NCI-H2227 treated with DMSO at 0.1 percent for 48 hours (cell line): ENCODE measurements around the gene TCF3.

Source experiments
- DNase-seq: peaks from one replicate; lab custom pipeline; 2025; lab: John Stamatoyannopoulos, UW

Gene TCF3

DNA sequence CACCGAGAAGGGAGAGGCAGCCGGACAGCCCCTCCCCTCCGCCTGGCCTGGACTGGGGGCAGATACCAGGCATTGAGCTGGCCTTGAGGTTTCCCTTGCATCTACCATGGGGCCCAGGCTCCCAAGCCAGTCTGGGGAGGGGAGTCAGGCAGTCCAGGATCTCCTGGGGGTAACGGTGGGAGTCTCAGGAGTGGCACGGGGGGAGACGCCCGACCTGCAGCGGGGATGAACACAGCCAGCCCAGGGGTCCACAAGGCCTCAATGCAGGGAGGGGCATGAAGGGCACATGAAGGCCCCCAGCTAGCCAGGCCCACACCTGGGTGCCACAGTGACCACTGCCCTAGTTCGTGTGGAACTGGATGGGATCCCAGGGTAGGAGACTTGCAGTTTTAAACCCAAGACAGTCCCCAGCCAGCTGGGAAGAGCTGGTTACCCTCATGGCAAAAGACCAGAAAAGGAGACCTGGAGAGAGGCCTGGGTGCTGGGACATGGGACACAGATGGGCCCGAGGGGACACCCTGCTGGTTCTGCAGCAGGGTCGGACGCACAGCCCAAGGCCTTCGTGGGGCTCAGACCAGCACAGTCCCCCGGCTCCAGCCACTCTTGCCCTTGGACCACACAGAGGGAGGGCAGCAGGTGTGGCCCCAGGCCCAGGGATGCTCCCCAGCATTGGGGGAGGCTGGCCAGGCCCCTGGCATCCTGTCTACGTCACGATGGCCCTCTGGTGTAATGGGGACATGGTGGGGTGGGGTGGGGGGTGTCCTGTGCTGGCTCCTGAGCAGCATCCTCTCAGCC, 42.5 kb downstream of the TCF3 start:
- DNase-seq: no peak

DNA sequence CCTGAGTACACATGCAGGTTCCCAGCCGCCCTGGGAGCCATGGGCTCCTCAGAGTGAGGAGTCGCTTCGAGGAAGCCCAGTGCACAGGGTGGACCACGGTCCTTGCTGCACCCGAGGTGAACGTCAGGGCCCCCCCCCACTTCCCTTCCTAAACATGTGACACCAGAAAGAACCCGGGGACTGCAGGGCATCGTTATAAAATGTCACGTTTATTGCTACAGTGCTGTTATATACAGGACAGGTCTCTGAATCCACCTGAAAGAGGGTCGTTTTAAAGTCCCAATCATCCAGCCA, 43.4 kb downstream of the TCF3 start:
- DNase-seq: peak; percentile 5

DNA sequence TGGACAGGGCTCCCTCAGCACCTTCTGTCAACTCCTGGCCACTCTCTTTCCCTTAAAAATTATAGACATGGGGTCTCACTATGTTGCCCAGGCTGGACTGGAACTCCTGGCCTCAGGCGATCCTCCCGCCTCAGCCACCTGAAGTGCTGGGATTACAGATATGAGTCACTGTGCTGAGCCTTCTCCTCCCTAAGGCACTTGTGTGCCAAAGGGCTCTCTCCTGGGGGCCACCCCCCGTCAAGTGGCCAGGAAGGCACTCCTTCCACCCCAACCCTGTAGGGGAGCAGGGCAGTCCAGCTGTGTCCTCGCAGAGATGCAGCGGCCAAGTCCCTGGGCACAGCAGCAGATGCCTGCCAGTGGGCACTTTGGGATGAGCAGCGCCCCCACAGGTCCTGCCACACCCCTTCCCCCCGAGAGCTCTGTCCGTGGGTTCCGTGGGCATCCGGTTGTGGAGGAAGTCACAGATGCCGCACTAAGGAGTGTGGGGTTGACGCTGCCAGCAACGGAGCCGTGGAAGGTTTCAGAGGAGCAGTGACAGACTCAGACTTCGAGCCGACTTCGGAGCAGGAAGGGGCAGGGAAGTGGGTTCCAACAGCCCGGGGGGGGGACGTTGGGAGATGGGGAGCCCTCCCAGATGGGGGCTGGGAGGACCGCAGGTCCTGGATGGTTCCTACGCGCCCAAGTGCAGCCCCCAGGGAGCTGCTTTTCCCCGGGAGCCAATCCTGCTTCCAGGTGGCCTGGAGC, 43.9 kb downstream of the TCF3 start:
- no peak for DNase-seq

DNA sequence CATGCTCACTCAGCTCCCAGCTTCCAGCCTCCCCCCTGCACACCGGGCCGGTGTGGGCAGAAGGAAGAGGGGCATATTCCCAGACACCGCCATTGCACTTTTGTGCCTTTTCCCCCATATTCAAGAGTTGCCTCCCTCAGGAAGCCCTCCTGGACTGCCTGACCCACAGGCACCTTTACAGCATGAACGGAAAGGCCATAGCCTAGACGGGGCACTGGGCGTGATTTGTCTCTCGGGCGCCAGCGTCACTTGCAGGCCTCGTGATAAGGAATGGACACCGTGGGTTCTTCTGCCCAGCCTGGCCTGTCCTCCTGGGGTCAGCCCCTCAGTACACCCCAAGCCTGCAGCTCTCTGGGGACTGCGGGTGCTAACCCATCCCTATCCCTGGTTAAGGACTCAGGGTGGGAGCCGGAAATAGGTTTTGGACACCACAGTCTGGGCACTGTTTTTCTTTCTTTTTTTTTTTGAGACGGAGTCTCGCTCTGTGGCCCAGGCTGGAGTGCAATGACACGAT, 46.2 kb downstream of the TCF3 start:
- DNase-seq: no peak

DNA sequence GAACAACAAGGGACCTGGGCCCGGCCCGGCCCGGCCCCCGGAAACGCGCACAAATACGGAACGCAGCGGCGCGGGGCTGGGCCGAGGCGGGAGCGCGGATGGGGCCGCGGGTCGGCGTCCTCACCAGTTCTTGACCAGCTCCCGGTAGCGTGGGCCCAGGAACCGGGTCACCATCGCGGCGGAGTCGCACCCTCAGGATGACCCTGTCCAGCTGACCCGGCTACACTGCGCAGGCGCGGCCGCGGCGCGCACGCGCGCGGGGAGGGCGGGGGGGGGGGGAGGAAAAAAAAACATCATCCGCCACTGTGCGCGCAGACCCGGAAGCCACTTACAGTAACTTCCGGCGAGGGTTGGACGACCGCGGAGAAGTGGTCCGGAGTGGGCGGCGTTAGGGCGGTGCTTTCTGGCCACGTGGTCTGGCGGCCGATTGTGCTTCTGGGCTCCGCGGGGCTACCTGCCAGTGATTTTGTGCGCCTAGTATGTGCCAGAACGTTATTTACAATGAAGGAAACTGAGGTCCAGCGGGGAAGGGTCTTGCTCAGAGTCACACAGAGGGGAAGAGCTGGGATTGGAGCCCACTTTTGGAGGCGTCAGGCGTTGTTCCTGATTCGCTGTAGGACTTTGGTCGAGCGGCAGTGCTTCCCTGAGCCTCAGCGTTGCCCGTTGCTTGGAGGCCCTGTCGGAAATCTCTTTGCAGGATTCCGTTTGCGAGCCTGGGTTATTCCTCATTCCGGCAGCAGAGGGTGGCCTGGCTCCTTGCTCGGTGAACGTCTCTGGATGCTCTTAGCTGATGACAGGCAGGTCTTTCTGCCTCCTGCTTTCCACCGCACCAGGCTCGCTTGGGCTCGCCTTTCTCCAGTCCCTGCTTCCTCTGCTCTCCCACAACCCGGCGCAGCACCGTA, 46.9 kb downstream of the TCF3 start, which contains the start of gene UQCR11:
UQCR11 (minus strand) TSS at position 227 of the 902 bp plus-strand sequence; CDS start at position 174, 53 bp downstream.
- peak; percentile 87 for DNase-seq

DNA sequence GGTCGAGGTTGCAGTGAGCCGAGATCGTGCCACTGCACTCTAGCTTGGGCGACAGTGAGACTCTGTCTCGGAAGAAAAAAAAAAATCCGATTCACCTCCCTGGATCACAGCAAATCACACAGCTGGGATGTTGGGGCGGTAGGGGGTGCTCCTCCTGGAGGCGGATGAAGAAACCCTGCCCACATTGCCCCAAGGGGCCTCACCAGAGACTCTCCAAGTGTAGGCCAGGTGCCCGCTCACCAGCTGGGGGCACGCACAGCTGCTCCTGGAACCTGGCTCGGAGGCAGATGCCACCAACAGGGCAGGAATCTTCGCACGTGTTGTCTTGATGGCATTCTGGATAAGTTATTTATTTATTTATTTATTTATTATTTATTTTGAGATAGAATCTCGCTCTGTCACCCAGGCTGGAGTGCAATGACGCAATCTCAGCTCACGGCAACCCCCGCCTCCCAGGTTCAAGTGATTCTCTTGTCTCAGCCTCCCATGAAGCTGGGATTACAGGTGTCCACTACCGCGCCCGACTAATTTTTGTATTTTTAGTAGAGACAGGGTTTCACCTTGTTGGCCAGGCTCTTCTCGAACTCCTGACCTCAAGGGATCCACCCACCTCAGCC, 50.2 kb downstream of the TCF3 start:
- no peak for DNase-seq

DNA sequence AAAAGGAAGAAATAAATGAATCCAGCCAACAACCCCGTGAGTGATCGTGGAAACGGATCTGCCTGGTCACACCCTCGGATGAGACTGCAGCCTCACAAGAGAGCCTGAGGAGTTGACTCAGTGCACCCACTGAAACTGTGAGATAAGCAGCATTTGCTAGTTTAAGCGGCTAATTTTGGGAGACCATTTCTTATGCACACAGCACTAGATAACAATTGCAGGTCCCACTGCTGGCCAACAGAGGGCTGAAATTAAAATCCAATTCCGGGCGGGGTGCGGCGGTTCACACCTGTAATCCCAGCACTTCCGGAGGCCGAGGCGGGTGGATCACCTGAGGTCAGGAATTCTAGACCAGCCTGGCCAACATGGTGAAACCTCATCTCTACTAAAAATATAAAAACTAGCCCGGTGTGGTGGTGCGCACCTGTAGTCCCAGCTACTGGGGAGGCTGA, 50.8 kb downstream of the TCF3 start:
- DNase-seq: no peak

DNA sequence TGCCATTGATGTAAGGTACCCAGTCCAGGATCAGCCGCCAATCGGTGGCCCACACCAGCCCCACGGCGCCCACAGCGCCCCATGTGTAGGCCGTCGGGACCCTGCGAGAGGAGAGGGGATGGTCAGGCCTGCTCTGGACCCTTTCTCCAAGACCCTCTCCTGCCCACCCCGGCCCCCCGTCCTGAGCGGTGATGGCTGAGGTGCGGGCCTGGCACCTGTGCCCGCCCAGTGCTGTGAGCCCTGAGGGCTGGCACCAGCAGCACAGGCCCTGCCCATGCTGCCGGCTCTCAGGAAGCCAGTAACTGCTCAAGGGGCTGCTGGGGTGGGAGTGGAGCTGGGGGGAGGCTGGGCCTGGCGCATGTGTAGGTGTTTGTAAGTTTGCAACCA, 53.0 kb downstream of the TCF3 start:
- DNase-seq: no peak

DNA sequence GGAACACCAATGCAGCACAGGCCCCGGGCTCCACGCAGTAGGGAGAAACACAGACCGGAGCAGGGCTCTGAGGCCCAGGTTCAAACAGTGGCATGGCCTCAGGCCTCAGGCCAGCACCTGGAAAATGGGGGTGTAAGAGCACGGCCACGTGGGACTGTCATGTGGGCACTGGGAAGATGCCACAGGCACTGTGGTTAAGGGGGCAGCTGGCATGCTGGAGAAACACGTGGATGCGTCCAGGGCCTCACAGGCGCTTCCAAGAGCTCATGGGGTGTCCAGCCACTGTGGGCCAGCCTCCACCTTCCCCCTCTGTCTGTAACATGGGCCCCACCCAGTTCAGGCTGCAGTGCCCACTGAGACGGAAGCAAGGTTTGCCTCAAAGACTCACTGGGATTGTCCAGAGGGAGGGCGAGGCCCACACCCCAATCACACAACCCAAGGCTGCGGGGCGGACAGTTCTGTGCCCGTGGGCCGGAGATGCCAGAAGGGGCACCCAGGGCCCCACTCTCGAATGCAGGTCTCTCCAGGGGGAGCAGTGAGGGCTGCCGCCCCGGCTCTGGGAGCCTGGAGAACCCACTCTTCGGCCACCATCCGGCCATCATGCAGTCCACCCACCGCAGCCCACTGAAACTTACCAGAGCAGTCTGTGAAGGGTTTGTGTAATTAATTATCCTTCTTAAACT, 53.5 kb downstream of the TCF3 start:
- DNase-seq: no peak

DNA sequence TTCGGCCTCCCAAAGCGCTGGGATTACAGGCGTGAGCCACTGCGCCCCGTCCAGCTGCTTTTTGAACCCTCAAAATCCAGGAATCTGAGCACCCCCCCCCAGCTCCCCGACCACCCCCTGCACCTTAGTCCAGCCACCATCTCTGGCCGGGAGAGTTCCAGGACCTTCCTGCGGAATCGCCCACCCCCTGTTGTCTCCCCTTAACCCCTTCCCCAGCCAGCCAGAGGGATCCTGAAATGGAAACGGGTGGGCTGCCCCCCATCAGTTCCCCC, 59.0 kb downstream of the TCF3 start:
- no peak for DNase-seq

DNA sequence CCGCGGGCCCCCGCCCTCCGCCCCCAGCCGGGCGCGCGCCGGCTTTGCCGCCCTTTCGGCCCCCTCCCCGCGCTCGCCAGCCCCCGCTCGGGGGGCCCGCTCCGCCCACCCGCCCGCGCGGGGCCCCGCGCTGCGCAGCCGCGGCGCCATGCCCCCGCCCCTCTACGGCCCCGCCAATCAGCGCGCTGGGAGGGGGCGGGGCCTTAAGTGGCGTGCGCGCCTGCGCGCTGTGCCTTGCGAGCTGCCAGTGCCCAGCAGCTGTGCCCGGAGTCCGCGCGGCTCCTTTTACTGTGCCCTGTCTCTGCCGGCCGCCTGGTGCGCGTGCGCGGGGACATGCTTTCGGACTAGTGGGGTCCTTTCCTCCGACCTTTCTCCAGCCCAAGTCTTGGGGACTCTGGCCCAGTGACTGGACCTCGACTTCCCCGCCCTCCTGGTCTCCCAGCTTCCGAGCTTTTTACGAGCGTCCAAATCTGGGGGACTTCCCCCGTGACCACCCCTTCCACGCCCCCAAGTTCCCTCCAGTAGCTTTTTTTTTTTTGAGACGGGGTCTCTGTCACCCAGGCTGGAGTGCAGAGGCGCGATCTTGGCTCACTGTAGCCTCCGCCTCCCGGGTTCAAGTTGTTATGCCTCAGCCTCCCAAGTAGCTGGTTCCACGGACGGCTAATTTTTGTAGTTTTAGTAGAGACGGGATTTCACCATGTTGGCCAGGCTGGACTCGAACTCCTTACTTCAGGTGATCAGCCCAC, 59.5 kb downstream of the TCF3 start, which contains the start of gene MBD3:
MBD3 (minus strand) TSS at position 111 of the 746 bp plus-strand sequence. CDS start 234 bp downstream, outside the sequence.
- peak; percentile 86 for DNase-seq

DNA sequence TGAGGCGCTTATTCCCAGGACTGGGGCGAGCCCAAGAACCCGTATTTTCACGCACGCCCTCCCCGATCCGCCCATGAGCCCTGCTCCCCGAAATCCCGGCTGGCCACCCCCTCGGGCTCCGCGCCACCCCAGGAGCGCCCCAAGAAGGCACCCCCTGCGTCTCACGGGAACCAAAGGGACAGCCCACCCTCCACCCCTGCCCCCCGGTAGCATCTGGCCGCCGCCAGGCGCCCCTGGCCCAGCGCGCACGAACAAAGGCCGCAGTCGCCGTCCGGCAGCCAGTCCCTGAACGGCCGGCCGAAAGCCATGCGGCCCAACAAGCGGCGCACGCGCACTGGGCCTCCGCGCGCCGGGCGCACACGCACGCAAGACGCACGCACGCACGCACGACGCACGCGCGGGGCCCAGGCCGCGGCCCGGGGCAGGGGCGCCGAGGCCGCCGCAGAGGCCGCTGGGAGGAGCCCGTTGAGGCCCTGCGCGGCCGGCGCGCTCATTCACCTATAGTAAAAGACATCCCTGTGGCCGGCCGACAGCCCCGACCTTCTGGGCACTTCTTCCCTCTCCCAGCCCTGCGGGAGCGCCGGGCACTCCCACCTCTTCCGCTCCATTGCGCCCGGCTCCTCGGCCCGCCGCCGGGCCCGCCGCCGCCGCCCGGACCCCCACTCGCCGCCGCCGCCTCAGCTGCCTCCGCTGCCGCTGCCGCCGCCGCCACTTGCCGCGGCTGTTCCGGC, 60.2 kb downstream of the TCF3 start:
- peak; percentile 54 for DNase-seq

DNA sequence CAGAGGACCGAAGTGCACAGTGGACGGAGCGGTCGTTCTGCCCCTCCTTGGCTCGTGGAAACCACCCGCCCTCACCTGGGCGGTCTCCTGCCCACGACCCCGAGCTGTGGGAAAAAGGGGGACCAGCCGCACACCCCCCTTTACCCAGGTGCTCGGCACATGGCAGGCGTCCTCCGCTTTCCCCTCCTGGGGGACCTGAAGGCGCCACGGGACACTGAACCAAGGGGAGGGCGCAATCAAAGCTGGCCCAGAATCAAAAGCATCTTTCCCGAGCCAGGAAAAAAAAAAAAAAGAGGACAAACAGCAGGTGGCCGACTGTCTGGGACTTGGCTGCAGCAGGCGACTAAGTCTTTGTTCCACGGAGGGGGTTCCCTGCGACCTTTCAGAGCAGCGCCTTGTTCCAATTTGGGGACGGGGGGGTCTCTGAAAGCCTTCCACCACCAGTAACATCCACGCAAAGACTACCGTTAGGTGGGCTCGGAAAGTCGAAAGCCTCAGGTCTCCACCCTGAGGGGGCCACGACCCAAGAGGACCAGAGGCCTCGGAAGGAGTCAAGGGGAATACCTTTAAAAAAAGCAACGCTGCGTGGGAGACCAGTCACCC, 60.9 kb downstream of the TCF3 start:
- DNase-seq: no peak

DNA sequence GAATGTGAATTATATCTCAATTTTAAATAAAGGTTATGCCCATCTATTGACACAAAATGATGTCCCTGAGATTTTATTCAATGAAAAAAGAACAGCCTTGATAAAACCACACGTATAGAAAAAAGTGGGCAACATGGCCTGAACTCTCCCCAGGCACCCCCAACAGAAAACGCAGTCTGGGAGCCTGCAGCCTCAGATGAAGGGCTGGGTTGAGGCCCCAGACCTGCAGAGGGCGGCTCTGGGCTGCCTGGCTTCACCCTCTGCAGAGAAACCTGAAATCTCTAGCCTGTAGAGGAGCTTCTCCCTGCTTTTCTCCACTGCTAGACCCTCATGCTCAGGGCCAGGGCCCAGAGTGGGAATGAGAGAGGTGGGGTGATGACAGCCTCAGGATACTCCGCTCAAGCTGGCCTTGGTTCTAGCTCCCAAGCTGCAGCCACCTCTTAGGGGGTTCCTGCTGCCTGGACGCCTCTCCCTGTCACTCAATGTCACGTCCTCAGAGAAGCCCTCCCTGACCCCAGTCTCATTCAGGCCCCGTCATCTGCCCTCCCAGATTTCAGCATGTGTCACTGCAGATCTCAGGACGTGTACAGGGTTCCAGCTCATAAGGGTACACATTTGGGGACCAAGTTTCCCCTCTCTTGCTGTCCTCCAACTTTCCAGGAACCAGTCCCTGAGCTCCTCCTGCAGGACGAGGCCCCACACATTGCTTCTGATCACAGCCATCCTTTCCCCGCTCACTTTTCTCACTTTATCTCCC, 61.6 kb downstream of the TCF3 start:
- DNase-seq: peak; percentile 6

DNA sequence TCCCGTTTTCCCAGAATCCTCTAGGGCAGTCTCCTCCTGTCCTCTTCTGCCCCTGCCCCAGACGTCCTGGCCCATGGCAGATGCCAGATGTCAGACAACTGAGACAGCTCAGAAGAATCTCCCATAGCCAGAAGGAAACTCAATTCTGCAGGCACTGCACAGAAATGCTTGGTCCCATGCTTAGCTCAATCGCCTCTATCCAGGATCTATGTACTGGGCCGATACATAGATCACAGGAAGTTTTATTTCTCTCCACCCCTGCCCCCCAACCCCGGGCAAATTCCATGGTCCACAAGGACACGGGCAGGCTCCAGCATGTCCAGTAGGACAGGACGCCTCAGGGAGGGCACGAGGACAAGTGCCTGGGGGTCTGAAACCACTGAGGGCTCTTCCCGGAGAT, 64.5 kb downstream of the TCF3 start:
- DNase-seq: no peak

DNA sequence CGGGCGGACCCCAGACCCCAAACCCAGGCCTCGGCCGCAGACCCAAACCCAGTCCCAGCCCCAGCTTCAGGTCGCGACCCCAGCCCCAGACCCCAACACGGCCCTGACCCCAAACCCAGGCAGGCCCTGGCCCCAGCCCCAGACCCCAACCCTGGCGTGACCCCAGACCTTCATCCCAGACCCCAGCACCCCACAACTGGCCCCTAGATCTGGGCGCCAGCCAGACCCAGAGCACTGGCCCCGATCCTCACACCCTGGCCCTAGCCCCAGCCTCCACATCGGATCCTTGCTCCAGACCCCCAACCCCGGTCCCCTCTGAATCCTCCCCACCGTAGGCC, 67.2 kb downstream of the TCF3 start:
- no peak for DNase-seq

DNA sequence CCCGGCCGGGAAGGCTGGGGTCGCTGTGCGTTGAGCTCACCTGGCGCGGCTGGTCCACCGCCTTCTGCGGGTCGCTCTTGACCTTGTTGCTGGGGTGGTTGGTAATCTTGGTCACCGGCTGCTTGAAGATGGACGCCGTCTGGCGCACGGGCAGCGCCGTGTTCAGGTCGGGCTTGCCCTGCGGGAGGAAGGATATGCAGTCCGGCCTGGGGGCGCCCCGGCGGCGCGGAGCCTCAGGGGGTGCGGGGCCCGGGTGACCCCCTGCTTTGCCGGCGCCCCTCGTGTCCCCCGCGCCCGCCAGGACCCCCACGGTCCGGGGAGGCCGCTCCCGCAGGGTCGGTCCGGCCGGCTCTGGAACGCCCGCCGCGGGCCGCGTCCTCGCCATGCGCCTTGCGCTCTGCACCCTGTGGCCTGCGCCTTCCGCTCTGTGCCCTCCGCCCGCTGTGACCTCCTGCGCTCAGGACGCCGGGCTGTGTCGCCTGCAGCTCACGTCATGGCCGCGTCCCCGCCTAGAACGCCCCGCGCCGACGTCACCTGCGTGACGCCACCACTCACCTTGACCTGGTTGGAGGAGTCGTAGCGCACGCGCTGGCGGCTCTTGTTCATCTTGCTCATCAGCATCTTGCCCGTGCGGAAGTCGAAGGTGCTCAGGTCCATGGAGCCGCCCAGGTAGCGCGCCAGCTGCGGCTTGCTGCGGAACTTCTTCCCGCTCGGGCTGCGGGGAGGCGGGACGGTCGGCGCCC, 67.7 kb downstream of the TCF3 start:
- no peak for DNase-seq

DNA sequence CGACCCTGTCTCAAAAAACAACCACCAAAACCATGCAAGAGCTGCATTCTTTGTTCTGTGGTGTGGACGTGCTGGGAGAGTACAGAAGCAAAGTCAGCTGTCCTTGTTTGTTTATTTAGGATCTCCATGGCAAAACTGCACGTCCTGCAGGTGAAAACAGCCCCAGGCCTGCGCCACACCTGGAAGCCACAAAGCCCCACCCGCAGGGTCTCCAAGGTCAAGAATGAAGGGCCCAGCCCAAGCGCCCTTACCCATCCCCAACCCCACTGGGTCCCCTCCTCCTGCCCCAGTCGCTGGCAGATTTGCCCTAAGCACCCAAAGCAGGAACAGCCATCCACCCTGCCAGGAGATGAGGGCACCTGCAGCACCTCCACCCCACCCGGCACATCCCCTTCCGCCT, 70.2 kb downstream of the TCF3 start:
- no peak for DNase-seq
